ENCODE data around the gene SRPRB.

Gene SRPRB

GRCh38 chr3:133840767-133841166, 35.2 kb downstream of the SRPRB start:
- TF ChIP-seq CTCF (IDR thresholded peaks at IDR 0.05; ENCODE audit: low read depth, low read length, missing control alignments) = no peak
- no peak for DNase-seq (ENCODE audit: low read depth)
- no peak overlapping the region for H3K4me3 ChIP-seq (ENCODE audit: low read depth, low read length)

- H3K4me3 ChIP-seq (ENCODE audit: low read depth, low read length) = no peak overlapping the region
- DNase-seq (ENCODE audit: low read depth) = no peak
- no peak for TF ChIP-seq CTCF (IDR thresholded peaks at IDR 0.05; ENCODE audit: low read depth, low read length, missing control alignments)
Observed at GRCh38 chr3:133841196-133841595, 35.6 kb downstream of the SRPRB start.

- no peak for DNase-seq (ENCODE audit: low read depth)
- no peak for TF ChIP-seq CTCF (IDR thresholded peaks at IDR 0.05; ENCODE audit: low read depth, low read length, missing control alignments)
- H3K4me3 ChIP-seq (ENCODE audit: low read depth, low read length) = no peak overlapping the region
Observed at GRCh38 chr3:133842158-133842557, 36.5 kb downstream of the SRPRB start.

- no peak for DNase-seq (ENCODE audit: low read depth)
- H3K4me3 ChIP-seq (ENCODE audit: low read depth, low read length) = no peak overlapping the region
- TF ChIP-seq CTCF (IDR thresholded peaks at IDR 0.05; ENCODE audit: low read depth, low read length, missing control alignments) = no peak
Observed at GRCh38 chr3:133843634-133844033, 38.0 kb downstream of the SRPRB start.

GRCh38 chr3:133845127-133845526, 39.5 kb downstream of the SRPRB start:
- H3K4me3 ChIP-seq (ENCODE audit: low read depth, low read length) = no peak overlapping the region
- no peak for TF ChIP-seq CTCF (IDR thresholded peaks at IDR 0.05; ENCODE audit: low read depth, low read length, missing control alignments)
- no peak for DNase-seq (ENCODE audit: low read depth)

- TF ChIP-seq CTCF (IDR thresholded peaks at IDR 0.05; ENCODE audit: low read depth, low read length, missing control alignments) = no peak
- no peak overlapping the region for H3K4me3 ChIP-seq (ENCODE audit: low read depth, low read length)
- no peak for DNase-seq (ENCODE audit: low read depth)
Observed at GRCh38 chr3:133849346-133849745, 43.7 kb downstream of the SRPRB start.

- no peak overlapping the region for H3K4me3 ChIP-seq (ENCODE audit: low read depth, low read length)
- no peak for TF ChIP-seq CTCF (IDR thresholded peaks at IDR 0.05; ENCODE audit: low read depth, low read length, missing control alignments)
- DNase-seq (ENCODE audit: low read depth) = no peak
Observed at GRCh38 chr3:133850034-133850433, 44.4 kb downstream of the SRPRB start.
